Activated CD4-positive, alpha-beta T cell treated with anti-CD3 and anti-CD28 coated beads, Interleukin-10, Interleukin-2, amounts not matched to agents 100 ng/mL and 50 ng/mL, durations not matched to agents 16 hours and 8 hours (primary cell): Measurements from ENCODE around the gene TEAD2.
"Not testable (repeated sequence)": the region's sequence is repeated elsewhere in the genome, so short reads cannot be mapped to it uniquely, and the experiment has no call there.

ENCODE experiments used
- DNase-seq: peaks from one replicate; pipeline ENCODE4 v3.0.0-alpha.2; 2020

The TEAD2 gene

GRCh38 chr19:49331187-49331586 lies 31.0 kb downstream of the TEAD2 start:
- not testable (repeated sequence) for DNase-seq

- DNase-seq, result no peak
Observed at GRCh38 chr19:49328741-49329140, 33.5 kb downstream of the TEAD2 start.

GRCh38 chr19:49327878-49328544 lies 34.2 kb downstream of the TEAD2 start:
- peak; percentile 63 for DNase-seq

DNA sequence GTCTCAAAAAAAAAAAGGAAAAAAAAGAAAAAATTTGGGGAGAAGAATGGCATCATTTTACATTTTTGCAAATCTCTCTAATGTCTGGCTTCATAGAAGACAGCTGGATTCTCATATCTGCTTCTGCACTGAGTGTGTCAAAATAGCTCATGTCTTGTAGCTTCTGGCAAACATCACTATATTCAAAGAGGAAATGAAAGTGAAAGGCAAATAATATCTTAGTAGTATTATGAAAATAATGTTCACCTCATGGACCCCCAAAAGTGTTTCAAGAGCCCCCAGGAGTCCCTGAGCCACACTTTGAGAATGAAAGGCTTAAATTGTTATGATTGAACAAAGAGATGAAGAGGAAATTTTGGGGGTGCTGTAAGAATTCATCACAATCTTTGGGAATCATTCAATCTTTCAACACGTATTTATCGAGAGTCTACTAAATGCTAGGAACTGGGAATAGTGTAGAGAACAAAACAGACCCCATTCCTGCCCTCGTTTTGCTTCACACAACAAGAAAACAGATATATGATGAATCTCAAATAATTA lies 36.0 kb downstream of the TEAD2 start:
- DNase-seq, result no peak

GRCh38 chr19:49325756-49326155 lies 36.5 kb downstream of the TEAD2 start:
- not testable (repeated sequence) for DNase-seq

GRCh38 chr19:49324801-49325576 lies 37.2 kb downstream of the TEAD2 start, which contains the start of gene SLC6A16:
SLC6A16 (minus strand) TSS chr19:49325191; CDS start chr19:49311347, 13,844 bp downstream.
- DNase-seq, result no peak

DNA sequence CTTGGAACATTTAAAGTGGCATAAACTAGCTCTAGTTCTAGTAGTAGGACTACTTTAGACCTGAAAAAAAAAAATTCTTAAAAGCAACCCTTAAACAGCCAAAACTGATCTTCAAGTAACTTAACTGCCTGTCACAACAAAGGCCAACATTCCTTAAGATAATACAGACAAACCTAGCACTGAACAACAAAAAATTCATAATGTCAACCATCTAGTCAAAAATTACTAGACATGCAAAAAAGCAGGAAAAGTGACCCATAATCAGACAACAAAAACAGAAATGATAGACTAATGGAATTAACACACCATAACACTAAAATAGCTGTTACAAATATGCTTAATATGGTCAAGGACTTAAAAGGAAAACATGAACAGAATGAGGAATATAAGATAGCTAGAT lies 43.9 kb downstream of the TEAD2 start:
- no peak for DNase-seq

GRCh38 chr19:49316284-49316683 lies 45.9 kb downstream of the TEAD2 start:
- DNase-seq, result no peak

DNA sequence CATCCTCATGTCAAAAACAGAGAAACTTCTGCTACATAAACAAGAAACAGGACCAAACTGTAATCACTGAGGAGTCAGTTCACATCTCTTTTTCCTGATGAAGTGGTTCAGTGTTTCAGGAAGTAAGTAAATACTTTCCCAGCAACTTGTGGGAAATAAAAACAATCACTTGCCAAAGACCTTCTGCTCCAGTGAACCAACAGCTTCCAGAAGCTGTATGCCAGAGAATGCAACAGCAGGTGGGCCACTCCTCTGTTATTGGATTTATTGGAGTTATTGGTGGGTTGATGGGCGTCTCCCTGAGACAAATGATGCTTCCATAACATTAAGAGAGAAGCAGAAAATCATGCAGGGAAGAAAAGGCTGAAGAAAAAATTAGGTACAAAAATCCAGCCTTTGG lies 47.1 kb downstream of the TEAD2 start:
- DNase-seq, result no peak

GRCh38 chr19:49309087-49309486 lies 53.1 kb downstream of the TEAD2 start:
- no peak for DNase-seq

GRCh38 chr19:49306734-49307133 lies 55.5 kb downstream of the TEAD2 start:
- not testable (repeated sequence) for DNase-seq

DNA sequence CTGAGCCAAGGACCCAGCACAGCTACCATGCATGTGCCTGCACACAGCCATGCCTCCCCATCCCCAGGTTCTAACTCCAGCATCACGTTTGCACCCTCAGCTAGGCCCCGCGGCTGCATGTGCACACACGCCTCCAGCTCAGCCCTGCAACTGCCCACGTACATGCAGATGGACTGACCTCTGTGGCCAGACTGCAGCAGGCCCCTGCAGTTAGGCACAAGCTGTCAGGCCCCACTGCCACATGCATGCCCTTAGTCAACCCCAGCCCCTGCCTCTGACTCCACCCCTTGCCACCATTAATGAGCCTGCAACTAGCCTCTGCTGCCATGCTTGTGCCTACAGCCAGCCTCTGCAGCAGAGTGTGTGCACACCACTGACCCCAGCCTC lies 60.4 kb downstream of the TEAD2 start:
- no peak for DNase-seq

DNA sequence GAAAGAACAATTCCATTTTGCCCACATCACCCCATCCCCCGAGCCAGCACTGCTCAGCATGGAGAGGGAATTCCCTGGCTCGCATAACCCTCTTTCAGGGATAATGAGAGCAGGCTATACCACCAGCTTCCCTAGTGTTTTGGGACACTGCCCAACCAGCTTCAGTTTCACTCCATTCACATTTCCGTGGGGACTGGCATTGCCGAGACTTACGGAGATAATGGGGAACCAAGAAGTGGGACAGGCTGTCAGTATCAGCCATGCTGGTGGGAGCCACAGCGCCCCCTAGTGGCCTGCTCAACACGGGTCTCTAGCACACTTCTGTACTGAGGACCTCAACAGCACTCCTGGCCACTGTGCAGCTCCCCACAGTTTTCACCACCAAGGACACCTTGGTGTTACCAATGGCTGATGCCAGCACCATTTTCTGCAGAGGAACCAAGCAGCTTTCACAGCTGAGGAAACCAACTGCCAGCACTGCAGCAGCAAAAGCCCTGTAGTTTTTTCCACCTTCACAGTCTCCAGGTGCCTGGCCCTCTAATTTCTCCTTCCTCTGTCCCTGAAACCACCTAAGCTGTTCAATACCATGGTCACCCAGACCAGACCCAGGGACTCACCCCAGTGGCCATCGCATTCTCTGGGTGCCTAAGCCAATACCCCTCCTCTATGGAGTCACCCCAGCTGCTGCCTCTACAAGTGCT lies 60.9 kb downstream of the TEAD2 start:
- peak; percentile 84 for DNase-seq

- DNase-seq, result not testable (repeated sequence)
Observed at GRCh38 chr19:49298653-49299052, 63.6 kb downstream of the TEAD2 start.

DNA sequence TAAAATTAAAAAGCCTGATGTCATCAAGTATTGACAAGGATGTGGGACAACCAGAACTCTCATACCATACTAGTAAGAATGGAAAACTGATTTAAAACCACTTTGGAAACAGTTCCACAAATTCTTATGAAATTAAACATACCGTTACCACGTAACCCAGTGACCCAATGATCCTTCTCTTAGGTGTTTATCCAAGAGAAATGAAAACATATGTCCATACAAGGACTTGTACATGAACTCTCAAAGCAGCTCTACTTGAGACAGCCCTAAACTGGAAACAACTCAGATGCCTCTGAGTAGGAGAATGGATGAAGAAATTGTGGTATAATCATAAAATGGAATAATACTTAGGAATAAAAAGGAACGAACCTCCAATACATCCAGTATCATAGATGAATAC lies 64.8 kb downstream of the TEAD2 start:
- DNase-seq, result no peak

GRCh38 chr19:49295208-49295880 lies 66.9 kb downstream of the TEAD2 start:
- no peak for DNase-seq

GRCh38 chr19:49294401-49294800 lies 67.8 kb downstream of the TEAD2 start:
- DNase-seq, result no peak
